K562 (cell line): Measurements from ENCODE around the gene RESP18. TPM values are rescaled to one million over a fixed set of nuclear protein-coding genes. Genes with fewer than 3 reads are reported as not detected.

Source experiments
- ATAC-seq: fragments of 200-7000 bp; cut with Tn5 transposase; 3 replicates; pipeline ENCODE4 v1.9.1; 2020; ENCODE audit warnings: moderate library complexity
- BruUV-seq: library from RNA; stranded (reverse); fragments of 400-500 nt; replicated peaks from 2 replicates; lab custom pipeline; 2021; lab: Mats Ljungman, UMichigan
- CTCF ChIA-PET: fragments of 300-600 bp; formaldehyde crosslinking; extraction: SDS; loops from one replicate; lab custom pipeline; 2021; ENCODE audit warnings: low intra/inter-chr PET ratio; lab: Yijun Ruan, JAX
- POLR2A ChIA-PET: fragments of 300-600, 350-650 bp; sonication (Branson Sonifier 250); formaldehyde crosslinking; extraction: SDS; loops from one replicate; lab custom pipeline; 2021; ENCODE audit warnings: antibody characterized with exemption, inconsistent platforms; lab: Yijun Ruan, JAX
- DNase-seq, 4 experiments: peaks; one replicate each; pipeline versions ENCODE4 v3.0.0 to v3.0.0-alpha.2; 2011 to 2018; ENCODE audit warnings: low spot score in 3 of 4, mixed read lengths in 3 of 4; ENCODE audit errors: extremely low read depth in 1 of 4
- FAIRE-seq: peaks from 2 replicates; lab custom pipeline; 2011; peaks lifted over from hg19 to GRCh38; lab: Jason Lieb, UNC
- H2AFZ ChIP-seq: 2 replicates; pipeline ENCODE4 v1.6.0; 2011; ENCODE audit warnings: low read depth, low read length, control low read depth, inconsistent platforms
- H3K27ac ChIP-seq: fragments of 200-600 bp; 3 replicates; pipeline ENCODE4 v1.8.0; 2011; ENCODE audit warnings: low read depth, mild to moderate bottlenecking, control low read depth, inconsistent platforms, low read length, moderate library complexity, mixed read lengths; ENCODE audit errors: extremely low read depth
- H3K27me3 ChIP-seq, 2 experiments: fragments of 300-600 bp in 1 of 2; 2 replicates in 1 of 2; 3 replicates in 1 of 2; pipeline versions ENCODE4 v1.6.0 to v1.8.0; 2011; ENCODE audit warnings: inconsistent platforms in 2 of 2, low read length in 2 of 2, mild to moderate bottlenecking in 1 of 2, mixed read lengths in 1 of 2, moderate library complexity in 1 of 2; ENCODE audit not compliant: control insufficient read depth in 2 of 2, insufficient read depth in 2 of 2
- H3K36me3 ChIP-seq: fragments of 300-600 bp; 3 replicates; pipeline ENCODE4 v1.8.0; 2011; ENCODE audit warnings: mild to moderate bottlenecking, low read length, inconsistent platforms; ENCODE audit not compliant: control insufficient read depth, insufficient read depth
- H3K4me1 ChIP-seq, 2 experiments: fragments of 200-600 bp in 1 of 2; replicated peaks in 1 of 2; 2 replicates in 1 of 2; 3 replicates in 1 of 2; pipeline versions ENCODE4 v1.5.1 to v1.8.0; 2011; ENCODE audit warnings: inconsistent platforms in 2 of 2, low read length in 2 of 2, mild to moderate bottlenecking in 1 of 2, mixed read lengths in 1 of 2, moderate library complexity in 1 of 2; ENCODE audit not compliant: control insufficient read depth in 2 of 2, insufficient read depth in 2 of 2
- H3K4me2 ChIP-seq: 2 replicates; pipeline ENCODE4 v1.6.1; 2011; ENCODE audit warnings: low read length, control low read depth, inconsistent platforms, mixed read lengths; ENCODE audit not compliant: insufficient read depth
- H3K4me3 ChIP-seq: fragments of 200-600 bp; sonication (generic), shearing (Covaris generic); 2 replicates; pipeline ENCODE4 v1.5.1; 2016; ENCODE audit warnings: control low read depth, inconsistent platforms
- H3K79me2 ChIP-seq: fragments of 200-600 bp; 3 replicates; pipeline ENCODE4 v1.8.0; 2011; ENCODE audit warnings: low read length, inconsistent platforms; ENCODE audit not compliant: control insufficient read depth, insufficient read depth
- H3K9ac ChIP-seq, 2 experiments: 2 replicates each; pipeline versions ENCODE4 v1.6.0 to v1.6.1; 2011; ENCODE audit warnings: low read depth in 2 of 2, low read length in 2 of 2, control low read depth in 1 of 2, inconsistent platforms in 1 of 2, mild to moderate bottlenecking in 1 of 2, mixed read lengths in 1 of 2; ENCODE audit not compliant: insufficient read depth in 1 of 2
- H3K9me1 ChIP-seq: one replicate; pipeline ENCODE4 v1.6.0; 2011; ENCODE audit warnings: inconsistent platforms, mild to moderate bottlenecking, low read length, moderate library complexity; ENCODE audit not compliant: control insufficient read depth, insufficient read depth
- H3K9me3 ChIP-seq: replicated peaks from 2 replicates; pipeline ENCODE4 v1.5.1; 2011; ENCODE audit warnings: low read depth, low read length, inconsistent platforms; ENCODE audit not compliant: control insufficient read depth, insufficient read depth
- H4K20me1 ChIP-seq: replicated peaks from 2 replicates; pipeline ENCODE4 v1.6.1; 2011; ENCODE audit warnings: low read length, inconsistent platforms, mixed read lengths; ENCODE audit not compliant: control insufficient read depth, insufficient read depth
- ARID1B ChIP-seq: fragments of 450-650 bp; IDR thresholded peaks from 2 replicates; pipeline ENCODE4 v1.6.1; 2016; ENCODE audit warnings: antibody characterized with exemption, mild to moderate bottlenecking, inconsistent platforms
- E2F8 ChIP-seq: fragments of 450-650 bp; IDR thresholded peaks from 2 replicates; pipeline ENCODE4 v1.7.1; 2018; ENCODE audit warnings: mild to moderate bottlenecking, low read depth; ENCODE audit not compliant: partially characterized antibody
- ELF4 ChIP-seq: fragments of 450-650 bp; formaldehyde crosslinking; IDR thresholded peaks from 2 replicates; pipeline ENCODE4 v1.4.0; 2022; ENCODE audit warnings: missing genetic modification characterization
- FOXK2 ChIP-seq, 2 experiments: fragments of 450-650 bp; IDR thresholded peaks in 1 of 2; conservative IDR thresholded peaks in 1 of 2; 2 replicates each; pipeline ENCODE4 v1.6.1; 2016; ENCODE audit warnings: low read depth in 2 of 2, mild to moderate bottlenecking in 1 of 2
- L3MBTL2 ChIP-seq: fragments of 450-650 bp; IDR thresholded peaks from 2 replicates; pipeline ENCODE4 v1.6.1; 2016; ENCODE audit warnings: mild to moderate bottlenecking, moderate library complexity
- NFRKB ChIP-seq: fragments of 450-650 bp; IDR thresholded peaks from 2 replicates; pipeline ENCODE4 v1.6.1; 2016; ENCODE audit warnings: low read depth
- RAD21 ChIP-seq, 2 experiments: fragments of 250-450 bp in 1 of 2; fragments of 450-650 bp in 1 of 2; sonication (Bioruptor Pico) in 1 of 2; formaldehyde crosslinking in 1 of 2; IDR thresholded peaks in 1 of 2; conservative IDR thresholded peaks in 1 of 2; 2 replicates each; pipeline versions ENCODE4 v1.4.0 to v1.8.0; 2020 to 2022; ENCODE audit warnings: mild to moderate bottlenecking in 2 of 2, moderate library complexity in 1 of 2
- RBM17 ChIP-seq: fragments of 200-400 bp; formaldehyde crosslinking; IDR thresholded peaks from 2 replicates; pipeline ENCODE4 v1.6.1; 2017; ENCODE audit warnings: low read depth, mild to moderate bottlenecking, low read length, borderline replicate concordance
- SMARCE1 ChIP-seq: fragments of 450-650 bp; IDR thresholded peaks from 2 replicates; pipeline ENCODE4 v1.7.1; 2016; ENCODE audit warnings: mild to moderate bottlenecking
- ZBTB12 ChIP-seq: fragments of 250-450 bp; sonication (Bioruptor Pico); IDR thresholded peaks from 2 replicates; pipeline ENCODE4 v1.4.0; 2020
- ZNF274 ChIP-seq: IDR thresholded peaks from 2 replicates; pipeline ENCODE4 v1.6.1; 2011; ENCODE audit warnings: low read depth, mild to moderate bottlenecking, low read length, moderate library complexity, borderline replicate concordance
- ZNF408 ChIP-seq: fragments of 250-450 bp; sonication (Bioruptor Pico); IDR thresholded peaks from 2 replicates; pipeline ENCODE4 v1.4.0; 2020; ENCODE audit warnings: low read depth, mild to moderate bottlenecking, moderate library complexity
- ZNF639 ChIP-seq, 2 experiments: fragments of 200-800 bp in 1 of 2; sonication (Bioruptor generic) in 1 of 2; sonication (generic) in 1 of 2; formaldehyde crosslinking in 1 of 2; IDR thresholded peaks in 1 of 2; conservative IDR thresholded peaks in 1 of 2; 2 replicates each; pipeline versions ENCODE4 v1.5.0 to v1.6.1; 2016 to 2020; ENCODE audit warnings: missing compliant biosample characterization in 1 of 2, missing genetic modification characterization in 1 of 2, missing genetic modification reagents in 1 of 2
- WGBS: fragments of 100-300 bp; shearing (Covaris generic); methylation state at CpG from one replicate; pipeline ENCODE4 v1.1.6; 2016; ENCODE audit warnings: low coverage, mixed read lengths; ENCODE audit not compliant: insufficient coverage; ENCODE audit errors: missing lambda C conversion rate; 5-methylcytosine and 5-hydroxymethylcytosine counted together
- in situ Hi-C: fragments of 300-500 bp; cut with MboI; formaldehyde crosslinking; loops from 4 replicates; pipeline ENCODE4 v1.15.0; 2018; ENCODE audit warnings: inconsistent platforms, mixed read lengths
- intact Hi-C: fragments of 100-400 bp; cut with micrococcal nuclease; formaldehyde crosslinking; loops from 2 replicates; pipeline ENCODE4 v1.14.2; 2022
- polyA plus RNA-seq, 8 experiments: library from polyadenylated mRNA; depleted of rRNA in 4 of 8; stranded (reverse) in 5 of 8; unstranded in 3 of 8; fragments of >200 nt; fragmentation: Nextera tagmentation in 2 of 8; fragmentation: Illumina TruSeq in 1 of 8; extraction: Ambion mirVana in 2 of 8; extraction: Trizol in 1 of 8; gene quantifications; 2 replicates each; pipeline versions ENCODE4 v1.2.1 to v1.2.3, GENCODE V29; 2011 to 2014; ENCODE audit warnings: inconsistent platforms in 1 of 8, missing spikeins in 1 of 8
- total RNA-seq, 7 experiments: library from RNA; depleted of rRNA in 6 of 7; stranded (reverse); fragments of >200 nt in 6 of 7; fragmentation: Illumina TruSeq in 2 of 7; extraction: Trizol in 2 of 7; gene quantifications; 2 replicates each; pipeline versions ENCODE4 v1.2.1 to v1.2.3, GENCODE V29; 2011 to 2021; ENCODE audit warnings: low replicate concordance in 1 of 7

The RESP18 gene
- total and polyA plus RNA-seq, 9 of the 15 experiments (the other 6 are each of a cell fraction or from before 2014, with no cell fraction given) = not detected

GRCh38 chr2:219279151-219279915 lies 53.2 kb downstream of the RESP18 start, which contains the start of gene DNAJB2 (continued):
- TF ChIP-seq ZNF639 (CRISPR knock-in tag; conservative IDR thresholded peaks at IDR 0.05 in 1 of 2, IDR thresholded peaks at IDR 0.05 in 1 of 2) (peak in 1 of 2 experiments; percentile 99; a peak in 2 of 4 replicates), ZNF274 (peak; percentile 86), ZBTB12 (CRISPR knock-in tag) (peak; percentile 64)

- WGBS = 6% methylated on average over 7 of the region's 9 CpGs
- peak overlapping the region; percentile 32 for H3K4me3 ChIP-seq
- H3K4me2 ChIP-seq = peak overlapping the region; percentile 74
- no peaks in the 10 kb centered on the region for H4K20me1 ChIP-seq
- ATAC-seq (no peak), FAIRE-seq (no peak), DNase-seq (no peak)
- peaks cover 5% of the 10 kb centered on the region for H3K9me1 ChIP-seq
- CTCF ChIA-PET = interaction anchor here (4.3 kb wide), 1 partner anchor 17 kb away, joined by 28 read pairs; no protein-coding TSS in a partner anchor
- H3K9ac ChIP-seq = peak overlapping the region; percentile 80 to 84
- H3K9me3 ChIP-seq = no peaks in the 10 kb centered on the region
- no TSS peak for BruUV-seq
- in situ Hi-C loops (no loop called here), intact Hi-C loops (loop anchor here (1.0 to 5.0 kb wide), 6 partner anchors 16 to 319 kb away; partner anchors contain the start of genes ABCB6, NHEJ1, STK11IP and TUBA4A)
- H2AFZ ChIP-seq = peak overlapping the region; percentile 96
- H3K27ac ChIP-seq = peak overlapping the region; percentile 87
- H3K36me3 ChIP-seq = no peaks in the 10 kb centered on the region
- POLR2A ChIA-PET = interaction anchor here (0.6 to 1.6 kb wide), 13 partner anchors 10 to 145 kb away, joined by 3 to 8 read pairs (median 5); partner anchors contain the start of genes CNPPD1, DNPEP, GLB1L and STK16
- no peaks in the 10 kb centered on the region for H3K27me3 ChIP-seq
- H3K4me1 ChIP-seq = peaks cover 42 to 59% of the 10 kb centered on the region in 2 experiments
- H3K79me2 ChIP-seq = no peaks in the 10 kb centered on the region
- TF ChIP-seq ARID1B (no peak), L3MBTL2 (no peak), ZNF408 (CRISPR knock-in tag) (no peak), NFRKB (no peak), ELF4 (CRISPR knock-in tag) (no peak), FOXK2 (conservative IDR thresholded peaks at IDR 0.05 in 1 of 2, IDR thresholded peaks at IDR 0.05 in 1 of 2; ENCODE audit: low read depth in 2 of 2) (peak; percentile 89 to 90), E2F8 (no peak), RBM17 (no peak), RAD21 (CRISPR knock-in tag; conservative IDR thresholded peaks at IDR 0.05 in 1 of 2, IDR thresholded peaks at IDR 0.05 in 1 of 2) (0 out of 4 replicates have a peak, but pooled peaks of 1 of the 2 experiments have one; percentile 12), SMARCE1 (peak; percentile 10; the same call in 1 of the 2 replicates)
Measured at GRCh38 chr2:219278655-219279150, 53.8 kb downstream of the RESP18 start.
